OCI-LY7 (cell line): ENCODE measurements around the gene KRTAP19-8. TPM values are rescaled to one million over a fixed set of nuclear protein-coding genes. Genes with fewer than 3 reads are reported as not detected.

ENCODE experiments used
- BruUV-seq: library from RNA; stranded (reverse); fragments of 400-500 nt; replicated peaks from 2 replicates; lab custom pipeline; 2021; lab: Mats Ljungman, UMichigan
- CTCF ChIA-PET: fragments of 300-600 bp; sonication (Branson Sonifier 250); formaldehyde crosslinking; loops from one replicate; lab custom pipeline; 2022; ENCODE audit warnings: antibody characterized with exemption; ENCODE audit not compliant: unreplicated experiment; lab: Charles Lee
- POLR2A ChIA-PET: fragments of 300-600 bp; sonication (Branson Sonifier 250); formaldehyde crosslinking; loops from one replicate; lab custom pipeline; 2022; ENCODE audit warnings: antibody characterized with exemption; lab: Charles Lee
- DNase-seq: peaks from one replicate; pipeline ENCODE4 v3.0.0-alpha.2; 2015; ENCODE audit warnings: low spot score
- H2AFZ ChIP-seq: fragments of 200-600 bp; sonication (generic), shearing (Covaris generic); 2 replicates; pipeline ENCODE4 v1.6.1; 2014; ENCODE audit warnings: mild to moderate bottlenecking, antibody characterized with exemption, low read length, moderate library complexity
- H3K27ac ChIP-seq: fragments of 200-600 bp; sonication (generic); 2 replicates; pipeline ENCODE4 v1.5.1; 2014; ENCODE audit warnings: mixed run types, low read depth, mild to moderate bottlenecking, moderate library complexity, low read length, inconsistent platforms; ENCODE audit not compliant: poor library complexity, severe bottlenecking
- H3K36me3 ChIP-seq: fragments of 200-600 bp; sonication (generic); 2 replicates; pipeline ENCODE4 v1.6.1; 2014; ENCODE audit warnings: mild to moderate bottlenecking, antibody characterized with exemption, low read length, moderate library complexity, mixed read lengths; ENCODE audit not compliant: insufficient read depth
- H3K4me1 ChIP-seq: fragments of 200-600 bp; sonication (generic); 2 replicates; pipeline ENCODE4 v1.5.1; 2014; ENCODE audit warnings: mild to moderate bottlenecking, low read length; ENCODE audit not compliant: insufficient read depth, poor library complexity, severe bottlenecking
- H3K4me2 ChIP-seq: fragments of 200-600 bp; sonication (generic); 2 replicates; pipeline ENCODE4 v1.6.1; 2014; ENCODE audit warnings: mild to moderate bottlenecking, low read length
- H3K4me3 ChIP-seq: fragments of 200-600 bp; sonication (generic); 2 replicates; pipeline ENCODE4 v1.5.1; 2014; ENCODE audit warnings: mild to moderate bottlenecking, low read depth, low read length; ENCODE audit not compliant: poor library complexity, severe bottlenecking
- H3K79me2 ChIP-seq: fragments of 200-600 bp; sonication (generic); 2 replicates; pipeline ENCODE4 v1.6.1; 2016; ENCODE audit warnings: low read depth, mild to moderate bottlenecking, low read length, moderate library complexity, mixed read lengths; ENCODE audit not compliant: insufficient read depth
- H3K9me2 ChIP-seq: fragments of 200-600 bp; sonication (generic); 2 replicates; pipeline ENCODE4 v1.6.1; 2016; ENCODE audit warnings: mild to moderate bottlenecking, low read length, mixed read lengths; ENCODE audit not compliant: insufficient read depth
- H3K9me3 ChIP-seq: fragments of 200-600 bp; sonication (generic); 2 replicates; pipeline ENCODE4 v1.6.1; 2014; ENCODE audit warnings: mild to moderate bottlenecking, mixed run types, low read length, mixed read lengths
- H4K20me1 ChIP-seq: fragments of 200-600 bp; sonication (generic); 2 replicates; pipeline ENCODE4 v1.6.1; 2014; ENCODE audit warnings: mild to moderate bottlenecking, antibody characterized with exemption, low read length, moderate library complexity, mixed read lengths; ENCODE audit not compliant: insufficient read depth
- EZH2phosphoT487 ChIP-seq: fragments of 200-600 bp; sonication (generic); IDR thresholded peaks from 2 replicates; pipeline ENCODE4 v1.6.1; 2018; ENCODE audit warnings: low read depth, borderline replicate concordance, mild to moderate bottlenecking, mixed run types, antibody characterized with exemption, low read length, moderate library complexity, mixed read lengths
- intact Hi-C: fragments of 100-400 bp; cut with micrococcal nuclease; formaldehyde crosslinking; loops from one replicate; pipeline ENCODE4 v1.10.0; 2022; ENCODE audit not compliant: unreplicated experiment
- total RNA-seq, 2 experiments: library from RNA; depleted of rRNA in 1 of 2; stranded (reverse); fragments of >200 nt in 1 of 2; shearing (Covaris generic) in 1 of 2; gene quantifications; 2 replicates each; pipeline ENCODE4 v1.2.3, GENCODE V29; 2014 to 2022
- TF ChIP-seq, protein P1 (sequence below): fragments of 200-600 bp; sonication (generic); conservative IDR thresholded peaks from 2 replicates; pipeline ENCODE4 v1.5.1; 2014; ENCODE audit warnings: mild to moderate bottlenecking, antibody characterized with exemption, low read length, moderate library complexity, mixed read lengths

KRTAP19-8 gene
- total RNA-seq, 2 experiments from 2014 or later: not detected

GRCh38 chr21:31075848-31076247, 37.6 kb upstream of the KRTAP19-8 start:
- Histone ChIP-seq H3K27ac (no peak overlapping the region), H3K4me3 (no peak overlapping the region), H3K9me2 (no peaks in the 10 kb centered on the region), H3K4me2 (no peak overlapping the region), H3K79me2 (no peaks in the 10 kb centered on the region), H3K9me3 (no peaks in the 10 kb centered on the region), H4K20me1 (no peaks in the 10 kb centered on the region), H2AFZ (no peak overlapping the region), H3K4me1 (no peaks in the 10 kb centered on the region), H3K36me3 (no peaks in the 10 kb centered on the region)
- POLR2A ChIA-PET: no interaction called here
- intact Hi-C loops: no loop called here
- DNase-seq: no peak
- BruUV-seq: no TSS peak
- CTCF ChIA-PET: no interaction called here
- TF ChIP-seq, protein P1, sequence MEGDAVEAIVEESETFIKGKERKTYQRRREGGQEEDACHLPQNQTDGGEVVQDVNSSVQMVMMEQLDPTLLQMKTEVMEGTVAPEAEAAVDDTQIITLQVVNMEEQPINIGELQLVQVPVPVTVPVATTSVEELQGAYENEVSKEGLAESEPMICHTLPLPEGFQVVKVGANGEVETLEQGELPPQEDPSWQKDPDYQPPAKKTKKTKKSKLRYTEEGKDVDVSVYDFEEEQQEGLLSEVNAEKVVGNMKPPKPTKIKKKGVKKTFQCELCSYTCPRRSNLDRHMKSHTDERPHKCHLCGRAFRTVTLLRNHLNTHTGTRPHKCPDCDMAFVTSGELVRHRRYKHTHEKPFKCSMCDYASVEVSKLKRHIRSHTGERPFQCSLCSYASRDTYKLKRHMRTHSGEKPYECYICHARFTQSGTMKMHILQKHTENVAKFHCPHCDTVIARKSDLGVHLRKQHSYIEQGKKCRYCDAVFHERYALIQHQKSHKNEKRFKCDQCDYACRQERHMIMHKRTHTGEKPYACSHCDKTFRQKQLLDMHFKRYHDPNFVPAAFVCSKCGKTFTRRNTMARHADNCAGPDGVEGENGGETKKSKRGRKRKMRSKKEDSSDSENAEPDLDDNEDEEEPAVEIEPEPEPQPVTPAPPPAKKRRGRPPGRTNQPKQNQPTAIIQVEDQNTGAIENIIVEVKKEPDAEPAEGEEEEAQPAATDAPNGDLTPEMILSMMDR: no peak
- TF ChIP-seq EZH2phosphoT487: no peak

GRCh38 chr21:31072533-31072932, 34.3 kb upstream of the KRTAP19-8 start:
- no peak overlapping the region for H3K4me3 ChIP-seq
- H2AFZ ChIP-seq: no peak overlapping the region
- no peaks in the 10 kb centered on the region for H3K36me3 ChIP-seq
- H4K20me1 ChIP-seq: no peaks in the 10 kb centered on the region
- ChIA-PET POLR2A (no interaction called here), CTCF (no interaction called here)
- no TSS peak for BruUV-seq
- no peaks in the 10 kb centered on the region for H3K79me2 ChIP-seq
- H3K9me2 ChIP-seq: no peaks in the 10 kb centered on the region
- no peaks in the 10 kb centered on the region for H3K4me1 ChIP-seq
- no peak overlapping the region for H3K27ac ChIP-seq
- intact Hi-C loops: no loop called here
- H3K4me2 ChIP-seq: no peak overlapping the region
- TF ChIP-seq, protein P1: no peak
- TF ChIP-seq EZH2phosphoT487: no peak
- no peak for DNase-seq
- H3K9me3 ChIP-seq: no peaks in the 10 kb centered on the region

DNA sequence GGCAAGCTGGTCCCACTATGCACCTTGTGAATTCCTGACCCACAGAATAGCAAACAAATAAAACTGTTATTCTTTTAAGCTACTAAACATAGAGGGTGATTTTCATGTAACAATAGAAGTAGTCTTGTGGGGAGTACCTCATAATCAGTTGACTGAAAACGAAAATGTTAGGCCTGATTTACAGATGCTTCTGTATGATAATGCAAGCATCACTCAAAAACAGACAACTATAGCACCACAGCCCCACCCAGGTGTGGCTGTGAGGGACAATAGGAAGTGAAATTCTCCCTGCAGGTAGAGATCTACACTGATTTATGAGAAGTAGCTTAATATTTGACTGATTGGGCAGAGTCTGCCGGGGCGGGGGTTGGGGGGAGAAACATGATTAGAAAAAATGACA, 26.5 kb upstream of the KRTAP19-8 start:
- TF ChIP-seq, protein P1: no peak
- no peak for TF ChIP-seq EZH2phosphoT487
- no peak for DNase-seq
- intact Hi-C loops: no loop called here
- Histone ChIP-seq H4K20me1 (no peaks in the 10 kb centered on the region), H3K4me2 (no peak overlapping the region), H2AFZ (no peak overlapping the region), H3K4me1 (no peaks in the 10 kb centered on the region), H3K9me3 (no peaks in the 10 kb centered on the region), H3K4me3 (no peak overlapping the region), H3K36me3 (no peaks in the 10 kb centered on the region), H3K27ac (no peak overlapping the region), H3K79me2 (no peaks in the 10 kb centered on the region), H3K9me2 (no peaks in the 10 kb centered on the region)
- ChIA-PET POLR2A (interaction anchor here (1.1 kb wide), 1 partner anchor 31 kb away, joined by 3 read pairs; no protein-coding TSS in a partner anchor), CTCF (no interaction called here)
- BruUV-seq: no TSS peak
